Measurements from ENCODE around the gene SCYL1.
"Not testable (repeated sequence)": the region's sequence is repeated elsewhere in the genome, so short reads cannot be mapped to it uniquely, and the experiment has no call there.

Gene SCYL1

GRCh38 chr11:65516135-65516968, 8.5 kb upstream of the SCYL1 start:
- H3K4me3 ChIP-seq (ENCODE audit: low read depth, low read length), result no peak overlapping the region
- no peak for DNase-seq (ENCODE audit: low read depth)
- TF ChIP-seq, protein P1, sequence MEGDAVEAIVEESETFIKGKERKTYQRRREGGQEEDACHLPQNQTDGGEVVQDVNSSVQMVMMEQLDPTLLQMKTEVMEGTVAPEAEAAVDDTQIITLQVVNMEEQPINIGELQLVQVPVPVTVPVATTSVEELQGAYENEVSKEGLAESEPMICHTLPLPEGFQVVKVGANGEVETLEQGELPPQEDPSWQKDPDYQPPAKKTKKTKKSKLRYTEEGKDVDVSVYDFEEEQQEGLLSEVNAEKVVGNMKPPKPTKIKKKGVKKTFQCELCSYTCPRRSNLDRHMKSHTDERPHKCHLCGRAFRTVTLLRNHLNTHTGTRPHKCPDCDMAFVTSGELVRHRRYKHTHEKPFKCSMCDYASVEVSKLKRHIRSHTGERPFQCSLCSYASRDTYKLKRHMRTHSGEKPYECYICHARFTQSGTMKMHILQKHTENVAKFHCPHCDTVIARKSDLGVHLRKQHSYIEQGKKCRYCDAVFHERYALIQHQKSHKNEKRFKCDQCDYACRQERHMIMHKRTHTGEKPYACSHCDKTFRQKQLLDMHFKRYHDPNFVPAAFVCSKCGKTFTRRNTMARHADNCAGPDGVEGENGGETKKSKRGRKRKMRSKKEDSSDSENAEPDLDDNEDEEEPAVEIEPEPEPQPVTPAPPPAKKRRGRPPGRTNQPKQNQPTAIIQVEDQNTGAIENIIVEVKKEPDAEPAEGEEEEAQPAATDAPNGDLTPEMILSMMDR (IDR thresholded peaks at IDR 0.05; ENCODE audit: low read depth, low read length, missing control alignments), result no peak

- not testable (repeated sequence) for H3K4me3 ChIP-seq (ENCODE audit: low read depth, low read length); DNase-seq (ENCODE audit: low read depth)
Measured at GRCh38 chr11:65518941-65519549, 5.8 kb upstream of the SCYL1 start.

- not testable (repeated sequence) for DNase-seq (ENCODE audit: low read depth); H3K4me3 ChIP-seq (ENCODE audit: low read depth, low read length)
Measured at GRCh38 chr11:65521777-65522521, 2.9 kb upstream of the SCYL1 start.

DNA sequence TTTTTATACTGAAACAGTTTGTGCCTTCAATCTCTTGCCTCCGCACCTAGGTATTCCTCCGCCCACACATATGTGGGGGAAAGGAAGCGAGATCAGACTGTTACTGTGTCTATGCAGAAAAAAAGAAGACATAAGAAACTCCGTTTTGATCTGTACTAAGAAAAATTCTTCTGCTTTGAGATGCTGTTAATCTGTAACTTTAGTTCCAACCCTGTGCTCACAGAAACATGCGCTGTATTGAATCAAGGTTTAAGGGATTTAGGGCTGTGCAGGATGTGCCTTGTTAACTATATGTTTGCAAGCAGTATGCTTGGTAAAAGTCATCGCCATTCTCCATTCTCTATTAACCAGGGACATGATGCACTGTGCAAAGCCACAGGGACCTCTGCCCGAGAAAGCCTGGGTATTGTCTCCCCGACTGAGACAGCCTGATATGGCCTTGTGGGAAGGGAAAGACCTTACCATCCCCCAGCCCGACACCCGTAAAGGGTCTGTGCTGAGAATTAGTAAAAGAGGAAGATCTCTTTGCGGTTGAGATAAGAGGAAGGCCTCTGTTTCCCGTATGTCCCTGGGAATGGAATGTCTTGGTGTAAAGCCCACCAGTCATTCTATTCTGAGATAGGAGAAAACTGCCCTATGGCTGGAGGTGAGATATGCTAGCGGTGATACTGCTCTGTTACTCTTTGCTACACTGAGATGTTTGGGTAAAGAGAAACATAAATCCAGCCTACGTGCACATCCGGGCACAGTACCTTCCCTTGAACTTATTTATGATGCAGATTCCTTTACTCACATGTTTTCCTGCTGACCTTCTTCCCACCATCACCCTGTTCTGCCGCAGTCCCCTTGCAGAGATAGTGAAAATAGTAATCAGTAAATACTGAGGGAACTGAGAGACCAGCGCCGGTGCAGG, 1.9 kb upstream of the SCYL1 start:
- not testable (repeated sequence) for H3K4me3 ChIP-seq (ENCODE audit: low read depth, low read length); DNase-seq (ENCODE audit: low read depth)

DNA sequence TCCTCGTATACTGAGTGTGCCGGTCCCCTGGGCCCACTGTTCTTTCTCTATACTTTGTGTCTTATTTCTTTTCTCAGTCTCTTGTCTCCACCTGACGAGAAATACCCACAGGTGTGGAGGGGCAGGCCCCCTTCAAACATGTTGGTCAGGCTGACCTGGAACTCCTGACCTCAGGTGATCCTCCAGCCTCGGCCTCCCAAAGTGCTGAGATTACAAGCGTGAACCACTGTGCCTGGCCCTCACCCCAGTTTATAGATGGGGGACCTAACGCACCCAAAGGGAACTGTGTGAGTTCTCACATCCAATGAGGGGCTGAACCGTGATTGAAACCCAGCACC, 1.3 kb upstream of the SCYL1 start:
- DNase-seq (ENCODE audit: low read depth), result not testable (repeated sequence)

GRCh38 chr11:65524014-65524740, 706 bp upstream of the SCYL1 start:
- TF ChIP-seq, protein P1 (IDR thresholded peaks at IDR 0.05; ENCODE audit: low read depth, low read length, missing control alignments), result no peak
- DNase-seq (ENCODE audit: low read depth), result no peak

More for the DNA sequence above, 1.3 kb upstream of the SCYL1 start:
- H3K4me3 ChIP-seq (ENCODE audit: low read depth, low read length), result not testable (repeated sequence)

GRCh38 chr11:65525546-65526480, 930 bp downstream of the SCYL1 start:
- peak overlapping the region; percentile 94 for H3K4me3 ChIP-seq (ENCODE audit: low read depth, low read length)
- TF ChIP-seq, protein P1 (IDR thresholded peaks at IDR 0.05; ENCODE audit: low read depth, low read length, missing control alignments), result no peak
- DNase-seq (ENCODE audit: low read depth), result no peak

More at GRCh38 chr11:65524014-65524740, 706 bp upstream of the SCYL1 start:
- no peak overlapping the region for H3K4me3 ChIP-seq (ENCODE audit: low read depth, low read length)

DNA sequence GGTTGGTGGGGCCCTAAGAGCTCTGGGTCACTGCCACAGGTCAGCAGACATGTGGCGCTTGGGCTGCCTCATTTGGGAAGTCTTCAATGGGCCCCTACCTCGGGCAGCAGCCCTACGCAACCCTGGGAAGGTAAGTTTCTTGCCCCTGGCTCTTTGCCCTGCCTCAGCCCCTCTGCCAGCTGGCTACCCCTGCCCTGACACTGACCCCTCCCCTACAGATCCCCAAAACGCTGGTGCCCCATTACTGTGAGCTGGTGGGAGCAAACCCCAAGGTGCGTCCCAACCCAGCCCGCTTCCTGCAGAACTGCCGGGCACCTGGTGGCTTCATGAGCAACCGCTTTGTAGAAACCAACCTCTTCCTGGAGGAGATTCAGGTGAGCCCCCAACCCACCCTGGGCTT, 1.9 kb downstream of the SCYL1 start:
- no peak overlapping the region for H3K4me3 ChIP-seq (ENCODE audit: low read depth, low read length)
- DNase-seq (ENCODE audit: low read depth), result no peak
- TF ChIP-seq, protein P1 (IDR thresholded peaks at IDR 0.05; ENCODE audit: low read depth, low read length, missing control alignments), result no peak

Data from GM12864 (cell line).